ENCODE results near the gene TRAM2. TPM values are rescaled to one million over a fixed set of nuclear protein-coding genes. Genes with fewer than 3 reads are reported as not detected.

The TRAM2 gene
- total RNA-seq, 1 experiment from 2014 or later: 9.9 TPM

DNA sequence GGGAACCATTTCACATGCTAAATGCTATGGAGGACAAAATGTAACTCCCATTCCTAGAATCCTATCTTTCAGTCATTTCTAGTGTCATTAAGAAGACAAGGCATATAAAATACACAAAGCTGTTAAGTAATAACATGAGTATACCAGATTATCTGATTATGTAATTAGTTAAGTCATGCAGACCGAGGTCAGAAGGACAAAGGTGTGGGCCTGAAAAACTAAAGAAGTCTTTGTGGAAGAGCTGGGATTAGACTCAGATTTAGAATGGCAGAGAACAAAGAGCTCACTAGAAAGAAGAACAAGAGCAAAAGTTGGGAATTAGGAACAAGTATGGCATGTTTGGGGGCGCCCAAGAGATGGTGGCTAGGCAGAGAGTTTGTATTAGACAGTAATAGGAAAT is 119.8 kb downstream of the TRAM2 start:
- ChIA-PET CTCF (interaction anchor here (0.6 to 0.9 kb wide), 2 partner anchors 34 to 57 kb away, joined by 3 to 4 read pairs; no protein-coding TSS in a partner anchor), POLR2A (interaction anchor here (0.6 to 1.0 kb wide), 2 partner anchors 43 to 109 kb away, joined by 3 read pairs; no protein-coding TSS in a partner anchor)
- H3K9me3 Mint-ChIP-seq (ENCODE audit: unreplicated experiment): peaks cover 7% of the 10 kb centered on the region
- H3K4me3 Mint-ChIP-seq (ENCODE audit: unreplicated experiment): no peak overlapping the region
- BruUV-seq (replicated peaks): no TSS peak
- no peak overlapping the region for H3K27ac Mint-ChIP-seq (ENCODE audit: low read depth, unreplicated experiment)
- TF ChIP-seq, protein P1, sequence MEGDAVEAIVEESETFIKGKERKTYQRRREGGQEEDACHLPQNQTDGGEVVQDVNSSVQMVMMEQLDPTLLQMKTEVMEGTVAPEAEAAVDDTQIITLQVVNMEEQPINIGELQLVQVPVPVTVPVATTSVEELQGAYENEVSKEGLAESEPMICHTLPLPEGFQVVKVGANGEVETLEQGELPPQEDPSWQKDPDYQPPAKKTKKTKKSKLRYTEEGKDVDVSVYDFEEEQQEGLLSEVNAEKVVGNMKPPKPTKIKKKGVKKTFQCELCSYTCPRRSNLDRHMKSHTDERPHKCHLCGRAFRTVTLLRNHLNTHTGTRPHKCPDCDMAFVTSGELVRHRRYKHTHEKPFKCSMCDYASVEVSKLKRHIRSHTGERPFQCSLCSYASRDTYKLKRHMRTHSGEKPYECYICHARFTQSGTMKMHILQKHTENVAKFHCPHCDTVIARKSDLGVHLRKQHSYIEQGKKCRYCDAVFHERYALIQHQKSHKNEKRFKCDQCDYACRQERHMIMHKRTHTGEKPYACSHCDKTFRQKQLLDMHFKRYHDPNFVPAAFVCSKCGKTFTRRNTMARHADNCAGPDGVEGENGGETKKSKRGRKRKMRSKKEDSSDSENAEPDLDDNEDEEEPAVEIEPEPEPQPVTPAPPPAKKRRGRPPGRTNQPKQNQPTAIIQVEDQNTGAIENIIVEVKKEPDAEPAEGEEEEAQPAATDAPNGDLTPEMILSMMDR (IDR thresholded peaks at IDR 0.05; ENCODE audit: unreplicated experiment): no peak
- peak; percentile 1 for DNase-seq (ENCODE audit: unreplicated experiment)
- intact Hi-C loops (cut with micrococcal nuclease): no loop called here
- no peaks in the 10 kb centered on the region for H3K36me3 Mint-ChIP-seq (ENCODE audit: insufficient read depth, unreplicated experiment)
- no peaks in the 10 kb centered on the region for H3K27me3 Mint-ChIP-seq (ENCODE audit: insufficient read depth, unreplicated experiment)
- no peaks in the 10 kb centered on the region for H3K4me1 Mint-ChIP-seq (ENCODE audit: insufficient read depth, unreplicated experiment)

DNA sequence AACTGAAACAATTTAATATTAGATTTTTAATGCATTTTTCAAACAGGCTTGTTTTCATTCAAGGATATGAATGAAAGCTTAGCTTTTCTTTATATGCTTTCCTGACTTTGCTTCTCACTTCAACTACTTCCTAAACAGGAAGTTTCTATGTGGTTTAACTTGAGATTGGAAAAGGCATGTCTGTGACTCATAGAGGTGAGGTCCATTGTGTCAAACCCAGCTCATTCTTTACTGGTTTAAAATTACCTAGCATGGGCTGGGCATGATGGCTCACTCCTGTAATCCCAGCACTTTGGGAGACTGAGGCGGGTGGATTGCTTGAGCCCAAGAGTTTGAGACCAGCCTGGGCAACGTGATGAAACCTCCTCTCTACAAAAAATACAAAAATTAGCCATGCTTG is 122.3 kb downstream of the TRAM2 start:
- CTCF ChIA-PET: interaction anchor here (0.7 to 2.0 kb wide), 3 partner anchors 10 to 404 kb away, joined by 3 to 7 read pairs (median 4); no protein-coding TSS in a partner anchor
- H3K4me3 Mint-ChIP-seq (ENCODE audit: unreplicated experiment): no peak overlapping the region
- POLR2A ChIA-PET: interaction anchor here (0.7 to 2.3 kb wide), 7 partner anchors 28 to 313 kb away, joined by 3 to 8 read pairs (median 3); partner anchors contain the start of gene EFHC1
- no peaks in the 10 kb centered on the region for H3K27me3 Mint-ChIP-seq (ENCODE audit: insufficient read depth, unreplicated experiment)
- no TSS peak for BruUV-seq (replicated peaks)
- peak overlapping the region; percentile 41 for H3K27ac Mint-ChIP-seq (ENCODE audit: low read depth, unreplicated experiment)
- H3K36me3 Mint-ChIP-seq (ENCODE audit: insufficient read depth, unreplicated experiment): no peaks in the 10 kb centered on the region
- H3K9me3 Mint-ChIP-seq (ENCODE audit: unreplicated experiment): peaks cover 17% of the 10 kb centered on the region
- TF ChIP-seq, protein P1 (IDR thresholded peaks at IDR 0.05; ENCODE audit: unreplicated experiment): no peak
- no peaks in the 10 kb centered on the region for H3K4me1 Mint-ChIP-seq (ENCODE audit: insufficient read depth, unreplicated experiment)
- intact Hi-C loops (cut with micrococcal nuclease): no loop called here
- DNase-seq (ENCODE audit: unreplicated experiment): peak; percentile 45

Other genes starting within 250 kb of the TRAM2 start
- gene PAQR8, start 214.9 kb downstream of the TRAM2 start, total RNA-seq (2022): 1.8 and 1.9 TPM in 2 replicates
- 26.3 and 26.9 TPM in 2 replicates for gene EFHC1, start 156.7 kb downstream of the TRAM2 start, total RNA-seq (2022)
- 10.5 and 15.6 TPM in 2 replicates for gene TMEM14A, start 94.1 kb upstream of the TRAM2 start, total RNA-seq (2022)
- gene GSTA2, start 186.4 kb upstream of the TRAM2 start, total RNA-seq (2022): not detected in 2 replicates
- gene GSTA1, start 226.8 kb upstream of the TRAM2 start, total RNA-seq (2022): not detected in 2 replicates